OCI-LY1 (cell line): Measurements from ENCODE around the gene RBL2.

Experiments
- H2AFZ ChIP-seq: fragments of 200-600 bp; sonication (generic), shearing (Covaris generic); 2 replicates; pipeline ENCODE4 v1.6.0; 2014; ENCODE audit warnings: antibody characterized with exemption, mild to moderate bottlenecking, low read length
- H3F3A ChIP-seq: fragments of 200-600 bp; sonication (generic), shearing (Covaris generic); 2 replicates; pipeline ENCODE4 v1.6.0; 2014; ENCODE audit warnings: mild to moderate bottlenecking, antibody characterized with exemption, low read length, moderate library complexity; ENCODE audit not compliant: insufficient read depth
- H3K27ac ChIP-seq: fragments of 200-600 bp; sonication (generic); 2 replicates; pipeline ENCODE4 v1.5.1; 2014; ENCODE audit warnings: low read length, mixed run types, mild to moderate bottlenecking, low read depth; ENCODE audit not compliant: poor library complexity, severe bottlenecking
- H3K27me3 ChIP-seq: fragments of 200-600 bp; sonication (generic); 2 replicates; pipeline ENCODE4 v1.6.0; 2014; ENCODE audit warnings: antibody characterized with exemption, mild to moderate bottlenecking, low read length, moderate library complexity; ENCODE audit not compliant: insufficient read depth
- H3K36me3 ChIP-seq: fragments of 200-600 bp; sonication (generic); 2 replicates; pipeline ENCODE4 v1.6.1; 2014; ENCODE audit warnings: mild to moderate bottlenecking, antibody characterized with exemption, low read length, moderate library complexity, mixed read lengths; ENCODE audit not compliant: insufficient read depth
- H3K4me1 ChIP-seq: fragments of 200-600 bp; sonication (generic); 2 replicates; pipeline ENCODE4 v1.5.1; 2014; ENCODE audit warnings: mild to moderate bottlenecking, low read length, moderate library complexity; ENCODE audit not compliant: insufficient read depth, severe bottlenecking
- H3K4me2 ChIP-seq: fragments of 200-600 bp; sonication (generic), shearing (Covaris generic); 2 replicates; pipeline ENCODE4 v1.6.1; 2014; ENCODE audit warnings: low read length
- H3K4me3 ChIP-seq: fragments of 200-600 bp; sonication (generic); 2 replicates; pipeline ENCODE4 v1.5.1; 2014; ENCODE audit warnings: low read length, low read depth, mild to moderate bottlenecking, mixed read lengths; ENCODE audit not compliant: poor library complexity, severe bottlenecking
- H3K79me2 ChIP-seq: fragments of 200-600 bp; shearing (Covaris generic); 2 replicates; pipeline ENCODE4 v1.6.1; 2016; ENCODE audit warnings: mixed run types, low read length, mixed read lengths; ENCODE audit not compliant: insufficient read depth
- H3K9ac ChIP-seq: fragments of 200-600 bp; sonication (generic), shearing (Covaris generic); 2 replicates; pipeline ENCODE4 v1.6.1; 2014; ENCODE audit warnings: mild to moderate bottlenecking, low read length, mixed read lengths
- H3K9me2 ChIP-seq: fragments of 200-600 bp; sonication (generic), shearing (Covaris generic); 2 replicates; pipeline ENCODE4 v1.6.1; 2014; ENCODE audit warnings: low read depth, mild to moderate bottlenecking, low read length, mixed read lengths
- H3K9me3 ChIP-seq: fragments of 200-600 bp; shearing (Covaris generic); 2 replicates; pipeline ENCODE4 v1.6.1; 2014; ENCODE audit warnings: low read length, mixed read lengths
- H4K20me1 ChIP-seq: fragments of 200-600 bp; sonication (generic), shearing (Covaris generic); 2 replicates; pipeline ENCODE4 v1.6.0; 2016; ENCODE audit warnings: mild to moderate bottlenecking, low read length; ENCODE audit not compliant: insufficient read depth
- EZH2 ChIP-seq: fragments of 200-600 bp; sonication (generic), shearing (Covaris generic); IDR thresholded peaks from 2 replicates; pipeline ENCODE4 v1.8.0; 2017; ENCODE audit warnings: borderline replicate concordance, mixed run types, mild to moderate bottlenecking, antibody characterized with exemption, low read length, moderate library complexity, mixed read lengths
- TF ChIP-seq, protein P1 (sequence below): fragments of 200-600 bp; sonication (generic), shearing (Covaris generic); IDR thresholded peaks from 2 replicates; pipeline ENCODE4 v1.5.1; 2017; ENCODE audit warnings: mild to moderate bottlenecking, antibody characterized with exemption, low read length, moderate library complexity, mixed read lengths

The RBL2 gene

DNA sequence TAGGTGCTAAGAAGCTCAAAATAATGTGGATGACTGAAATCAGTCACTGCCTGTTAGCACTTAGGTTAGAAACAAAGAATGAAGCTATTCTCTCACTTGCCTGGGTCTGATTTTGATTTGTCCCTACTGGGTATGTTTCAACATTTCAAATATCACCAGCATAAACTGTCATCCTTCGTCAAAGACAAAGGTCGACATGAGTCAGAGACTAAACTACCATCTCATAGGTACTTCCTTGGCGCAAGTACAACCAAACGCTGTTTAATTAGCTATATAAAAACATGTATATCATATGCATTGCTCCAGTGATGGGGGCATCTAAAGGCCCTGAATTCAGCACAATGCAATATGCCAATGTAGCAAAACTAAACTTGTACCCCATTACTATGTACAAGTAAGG, 64.7 kb downstream of the RBL2 start:
- Histone ChIP-seq H3K9me3 (no peaks in the 10 kb centered on the region), H3K4me3 (no peak overlapping the region), H3K4me1 (peaks cover 13% of the 10 kb centered on the region), H4K20me1 (no peaks in the 10 kb centered on the region), H3K27ac (no peak overlapping the region), H3F3A (no peaks in the 10 kb centered on the region), H2AFZ (no peak overlapping the region), H3K9ac (no peak overlapping the region), H3K27me3 (no peaks in the 10 kb centered on the region), H3K9me2 (no peaks in the 10 kb centered on the region), H3K4me2 (no peak overlapping the region), H3K36me3 (peaks cover 24% of the 10 kb centered on the region), H3K79me2 (no peaks in the 10 kb centered on the region)
- TF ChIP-seq EZH2 = no peak
- TF ChIP-seq, protein P1, sequence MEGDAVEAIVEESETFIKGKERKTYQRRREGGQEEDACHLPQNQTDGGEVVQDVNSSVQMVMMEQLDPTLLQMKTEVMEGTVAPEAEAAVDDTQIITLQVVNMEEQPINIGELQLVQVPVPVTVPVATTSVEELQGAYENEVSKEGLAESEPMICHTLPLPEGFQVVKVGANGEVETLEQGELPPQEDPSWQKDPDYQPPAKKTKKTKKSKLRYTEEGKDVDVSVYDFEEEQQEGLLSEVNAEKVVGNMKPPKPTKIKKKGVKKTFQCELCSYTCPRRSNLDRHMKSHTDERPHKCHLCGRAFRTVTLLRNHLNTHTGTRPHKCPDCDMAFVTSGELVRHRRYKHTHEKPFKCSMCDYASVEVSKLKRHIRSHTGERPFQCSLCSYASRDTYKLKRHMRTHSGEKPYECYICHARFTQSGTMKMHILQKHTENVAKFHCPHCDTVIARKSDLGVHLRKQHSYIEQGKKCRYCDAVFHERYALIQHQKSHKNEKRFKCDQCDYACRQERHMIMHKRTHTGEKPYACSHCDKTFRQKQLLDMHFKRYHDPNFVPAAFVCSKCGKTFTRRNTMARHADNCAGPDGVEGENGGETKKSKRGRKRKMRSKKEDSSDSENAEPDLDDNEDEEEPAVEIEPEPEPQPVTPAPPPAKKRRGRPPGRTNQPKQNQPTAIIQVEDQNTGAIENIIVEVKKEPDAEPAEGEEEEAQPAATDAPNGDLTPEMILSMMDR = no peak

- H3K9me2 ChIP-seq = no peaks in the 10 kb centered on the region
- H3K9ac ChIP-seq = no peak overlapping the region
- no peaks in the 10 kb centered on the region for H3F3A ChIP-seq
- no peak overlapping the region for H3K27ac ChIP-seq
- H2AFZ ChIP-seq = no peak overlapping the region
- peaks cover 2% of the 10 kb centered on the region; the same call in 1 of the 2 replicates for H3K36me3 ChIP-seq
- H3K4me2 ChIP-seq = peak overlapping the region; percentile 85; the same call in 1 of the 2 replicates
- H3K9me3 ChIP-seq = no peaks in the 10 kb centered on the region
- H3K4me1 ChIP-seq = peaks cover 19% of the 10 kb centered on the region
- H4K20me1 ChIP-seq = no peaks in the 10 kb centered on the region
- peak overlapping the region; percentile 87 for H3K4me3 ChIP-seq
- no peaks in the 10 kb centered on the region for H3K79me2 ChIP-seq
- TF ChIP-seq, protein P1 = no peak
- no peak for TF ChIP-seq EZH2
- no peaks in the 10 kb centered on the region for H3K27me3 ChIP-seq
Observed at GRCh38 chr16:53501216-53501859, 67.1 kb downstream of the RBL2 start.

- Histone ChIP-seq H3K36me3 (no peaks in the 10 kb centered on the region), H4K20me1 (no peaks in the 10 kb centered on the region), H3K4me2 (peak within 1 kb of the TSS; percentile 87), H3F3A (no peaks in the 10 kb centered on the region), H3K4me1 (peaks cover 19% of the 10 kb centered on the region), H3K79me2 (no peaks in the 10 kb centered on the region), H2AFZ (no peak within 1 kb of the TSS), H3K27me3 (no peaks in the 10 kb centered on the region), H3K4me3 (peak within 1 kb of the TSS; percentile 87), H3K9me2 (no peaks in the 10 kb centered on the region), H3K27ac (no peak within 1 kb of the TSS), H3K9ac (peak within 1 kb of the TSS; percentile 82), H3K9me3 (no peaks in the 10 kb centered on the region)
- TF ChIP-seq, protein P1 = no peak
- no peak for TF ChIP-seq EZH2
Observed at GRCh38 chr16:53502331-53503269, 68.3 kb downstream of the RBL2 start, which contains the start of gene AKTIP. TSS of gene AKTIP (minus strand) at chr16:53503209. CDS start at chr16:53500259, 2,950 bp downstream.
